Testis (tissue), 3 donors: ENCODE results near the gene NUBPL. TPM values are rescaled to one million over a fixed set of nuclear protein-coding genes. Genes with fewer than 3 reads are reported as not detected.

Experiments used
- DNase-seq: peaks from one replicate; pipeline ENCODE4 v3.0.0-alpha.2; 2019
- H3K27ac ChIP-seq, 2 donors: fragments of 200-600 bp; sonication (generic); one replicate each; pipeline ENCODE4 v1.5.1; 2019
- H3K27me3 ChIP-seq: fragments of 200-600 bp; sonication (generic); one replicate; pipeline ENCODE4 v1.5.1; 2019
- H3K36me3 ChIP-seq: fragments of 200-600 bp; sonication (generic); one replicate; pipeline ENCODE4 v1.5.1; 2017; ENCODE audit warnings: low read depth; ENCODE audit errors: missing control alignments
- H3K4me1 ChIP-seq: fragments of 200-600 bp; sonication (generic); one replicate; pipeline ENCODE4 v1.5.1; 2019
- H3K4me3 ChIP-seq, 2 donors: fragments of 200-600 bp; sonication (generic); one replicate each; pipeline ENCODE4 v1.5.1; 2017 to 2019
- H3K9me3 ChIP-seq: fragments of 200-600 bp; sonication (generic); one replicate; pipeline ENCODE4 v1.5.1; 2017
- POLR2A ChIP-seq: fragments of 450-650 bp; IDR thresholded peaks from one replicate; pipeline ENCODE4 v1.6.1; 2017; ENCODE audit warnings: antibody characterized with exemption, mild to moderate bottlenecking, moderate library complexity
- WGBS, 2 donors: methylation state at CpG; one replicate each; pipeline ENCODE4 v1.1.5; 2018; 5-methylcytosine and 5-hydroxymethylcytosine counted together
- intact Hi-C: fragments of 100-400 bp; cut with DNase I; formaldehyde crosslinking; loops from one replicate; pipeline ENCODE4 v1.15.1; 2023; ENCODE audit warnings: low total_unique reads
- polyA plus RNA-seq: library from polyadenylated mRNA; stranded (reverse); fragments of 350-450 nt; fragmentation: Illumina TruSeq; extraction: RNeasy Lipid Tissue Mini Kit (QIAGEN cat#74804); gene quantifications from one replicate; pipeline ENCODE4 v1.2.3, GENCODE V29; 2014; ENCODE audit warnings: low read depth, low replicate concordance; ENCODE audit not compliant: insufficient read depth
- total RNA-seq, 2 donors: library from RNA; depleted of rRNA; stranded (reverse); fragments of >200 nt; gene quantifications; one replicate each; pipeline ENCODE4 v1.2.3, GENCODE V29; 2016
- TF ChIP-seq, protein P1 (sequence below), 3 experiments: fragments of 450-650 bp in 2 of 3; fragments of 200-600 bp in 1 of 3; sonication (generic) in 1 of 3; IDR thresholded peaks; one replicate each; pipeline ENCODE4 v1.5.1; 2016 to 2019; ENCODE audit warnings: antibody characterized with exemption in 3 of 3, mild to moderate bottlenecking in 2 of 3, moderate library complexity in 1 of 3

NUBPL gene
- total and polyA plus RNA-seq, 3 donors from 2014 or later: 7.8 to 25.0 (median 19.8) TPM

DNA sequence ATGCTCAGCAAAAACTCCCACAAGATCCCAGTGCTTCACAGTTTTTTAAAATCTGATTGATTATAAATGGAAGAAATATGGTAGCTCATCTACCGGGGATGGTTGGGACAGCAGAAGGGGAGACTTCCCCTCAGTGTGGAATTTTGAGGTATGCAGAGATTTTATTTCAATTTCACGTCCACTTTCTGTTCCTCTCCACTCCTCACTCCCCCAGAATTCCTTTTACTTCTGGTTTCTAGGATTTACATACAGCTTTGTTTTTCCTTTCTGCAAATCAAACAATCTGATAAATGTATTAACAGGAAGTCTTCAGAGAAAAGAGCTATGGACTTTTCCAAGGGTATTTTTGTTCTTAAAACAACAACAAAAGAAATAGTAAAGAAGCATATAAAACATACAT, 334.4 kb downstream of the NUBPL start:
- no peak for DNase-seq
- H3K4me3 ChIP-seq: no peak overlapping the region
- intact Hi-C loops: no loop called here

DNA sequence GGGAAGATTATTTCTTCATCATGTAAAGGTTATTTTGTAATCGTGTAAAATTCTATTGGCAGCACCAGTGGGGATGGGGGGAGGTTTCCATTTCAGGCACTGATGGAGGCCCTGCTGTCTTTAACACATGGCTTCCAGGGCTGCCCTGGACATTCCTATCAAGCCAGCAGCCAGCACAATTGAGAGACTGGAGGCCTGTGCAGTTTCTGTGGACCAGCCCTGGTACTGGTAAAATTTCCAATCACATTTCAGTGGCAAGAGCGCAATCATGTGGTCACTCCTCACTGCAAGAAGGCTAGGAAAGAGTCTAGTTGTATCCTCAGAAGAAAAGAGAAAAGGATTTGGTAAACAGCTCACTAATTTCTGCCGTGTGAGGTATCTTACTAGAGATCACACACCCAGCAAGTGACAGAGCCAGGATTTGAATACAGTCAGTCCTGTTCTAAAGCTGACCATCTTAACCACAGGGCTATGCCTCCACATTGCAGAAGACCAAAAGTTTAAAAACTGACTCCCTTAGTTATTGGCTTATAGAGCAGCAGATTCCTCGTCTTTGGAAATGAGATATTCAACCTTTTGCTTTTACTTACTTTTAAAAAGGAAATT, 336.5 kb downstream of the NUBPL start:
- Histone ChIP-seq H3K27me3 (no peaks in the 10 kb centered on the region), H3K4me1 (no peaks in the 10 kb centered on the region), H3K27ac (no peak overlapping the region), H3K36me3 (no peaks in the 10 kb centered on the region), H3K9me3 (no peaks in the 10 kb centered on the region), H3K4me3 (no peak overlapping the region)
- intact Hi-C loops: no loop called here
- WGBS, 2 donors: 58 to 59% methylated on average over 4 of the region's 4 CpGs
- TF ChIP-seq, protein P1, sequence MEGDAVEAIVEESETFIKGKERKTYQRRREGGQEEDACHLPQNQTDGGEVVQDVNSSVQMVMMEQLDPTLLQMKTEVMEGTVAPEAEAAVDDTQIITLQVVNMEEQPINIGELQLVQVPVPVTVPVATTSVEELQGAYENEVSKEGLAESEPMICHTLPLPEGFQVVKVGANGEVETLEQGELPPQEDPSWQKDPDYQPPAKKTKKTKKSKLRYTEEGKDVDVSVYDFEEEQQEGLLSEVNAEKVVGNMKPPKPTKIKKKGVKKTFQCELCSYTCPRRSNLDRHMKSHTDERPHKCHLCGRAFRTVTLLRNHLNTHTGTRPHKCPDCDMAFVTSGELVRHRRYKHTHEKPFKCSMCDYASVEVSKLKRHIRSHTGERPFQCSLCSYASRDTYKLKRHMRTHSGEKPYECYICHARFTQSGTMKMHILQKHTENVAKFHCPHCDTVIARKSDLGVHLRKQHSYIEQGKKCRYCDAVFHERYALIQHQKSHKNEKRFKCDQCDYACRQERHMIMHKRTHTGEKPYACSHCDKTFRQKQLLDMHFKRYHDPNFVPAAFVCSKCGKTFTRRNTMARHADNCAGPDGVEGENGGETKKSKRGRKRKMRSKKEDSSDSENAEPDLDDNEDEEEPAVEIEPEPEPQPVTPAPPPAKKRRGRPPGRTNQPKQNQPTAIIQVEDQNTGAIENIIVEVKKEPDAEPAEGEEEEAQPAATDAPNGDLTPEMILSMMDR (IDR thresholded peaks at IDR 0.05): no peak
- no peak for TF ChIP-seq POLR2A
- DNase-seq: no peak

More for the DNA sequence above, 334.4 kb downstream of the NUBPL start:
- 75 to 82% methylated on average over 2 of the region's 2 CpGs for WGBS, 2 donors
- H3K9me3 ChIP-seq: no peaks in the 10 kb centered on the region
- H3K36me3 ChIP-seq: no peaks in the 10 kb centered on the region
- H3K4me1 ChIP-seq: no peaks in the 10 kb centered on the region
- TF ChIP-seq, protein P1 (IDR thresholded peaks at IDR 0.05): no peak
- TF ChIP-seq POLR2A: no peak
- H3K27ac ChIP-seq: no peak overlapping the region
- no peaks in the 10 kb centered on the region for H3K27me3 ChIP-seq

DNA sequence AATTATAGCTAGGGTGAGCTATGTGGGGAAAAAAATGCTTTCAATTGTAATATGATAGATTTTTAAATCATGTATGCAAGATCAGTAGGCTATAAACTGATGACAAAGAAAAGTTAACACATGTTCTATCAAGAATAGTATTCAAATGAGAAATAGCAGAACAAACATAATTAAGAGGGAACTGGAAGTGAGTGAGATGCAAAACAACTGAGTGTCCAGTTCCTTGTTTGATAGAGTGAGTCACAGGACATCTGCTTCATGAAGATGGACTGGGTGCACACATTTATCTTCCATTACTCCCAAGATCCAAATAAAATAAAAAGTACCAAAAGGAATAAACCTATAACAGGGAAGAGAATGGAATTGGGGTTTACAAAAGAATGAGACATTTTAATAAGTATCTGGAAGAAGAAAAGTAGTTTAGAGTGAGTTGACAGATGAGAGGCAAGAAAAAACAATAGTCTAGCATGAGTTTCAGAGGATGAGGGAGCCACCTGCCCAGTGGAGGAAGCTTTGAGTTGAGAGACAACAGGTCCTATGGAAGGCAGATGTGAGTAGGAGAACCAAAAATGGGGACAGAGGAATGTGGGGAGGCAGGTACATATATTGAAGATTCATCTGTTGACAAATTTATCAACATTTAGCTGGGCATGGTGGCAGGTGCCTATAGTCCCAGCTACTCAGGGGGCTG, 337.8 kb downstream of the NUBPL start:
- intact Hi-C loops: no loop called here
- H3K9me3 ChIP-seq: no peaks in the 10 kb centered on the region
- no peaks in the 10 kb centered on the region for H3K27me3 ChIP-seq
- no peaks in the 10 kb centered on the region for H3K36me3 ChIP-seq
- no peak for DNase-seq
- TF ChIP-seq, protein P1 (IDR thresholded peaks at IDR 0.05): no peak
- TF ChIP-seq POLR2A: no peak
- H3K4me3 ChIP-seq: no peak overlapping the region
- no peak overlapping the region for H3K27ac ChIP-seq
- H3K4me1 ChIP-seq: no peaks in the 10 kb centered on the region

DNA sequence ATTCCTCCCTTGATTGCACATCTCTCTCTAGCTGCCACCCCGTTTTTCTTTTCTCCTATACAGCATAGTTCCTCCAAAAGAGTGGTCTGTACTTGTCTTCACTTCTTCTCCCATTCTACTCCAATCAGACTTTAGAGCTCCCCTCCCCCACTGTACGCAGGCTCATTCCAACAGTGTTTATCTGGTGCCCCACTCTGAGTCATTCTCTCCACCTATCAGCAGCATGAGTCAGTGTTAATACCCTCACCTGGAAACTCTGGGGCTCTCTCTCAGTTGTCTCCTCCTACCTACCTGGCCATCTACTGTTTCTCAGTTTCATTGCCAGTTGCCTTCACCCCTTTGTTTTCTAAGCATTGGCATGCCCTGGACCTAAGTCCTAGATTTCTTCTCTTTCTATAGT, 340.8 kb downstream of the NUBPL start:
- Histone ChIP-seq H3K27ac (no peak overlapping the region), H3K27me3 (no peaks in the 10 kb centered on the region), H3K4me1 (no peaks in the 10 kb centered on the region), H3K9me3 (no peaks in the 10 kb centered on the region), H3K36me3 (no peaks in the 10 kb centered on the region), H3K4me3 (no peak overlapping the region)
- no peak for DNase-seq
- intact Hi-C loops: no loop called here
- TF ChIP-seq POLR2A: no peak
- TF ChIP-seq, protein P1 (IDR thresholded peaks at IDR 0.05): no peak
- 85 to 89% methylated on average over 2 of the region's 2 CpGs for whole genome bisulfite sequencing, 2 donors
